HG03159 (cell line): ENCODE results near the gene DPCD.
"Not testable (repeated sequence)": the region's sequence is repeated elsewhere in the genome, so short reads cannot be mapped to it uniquely, and the experiment has no call there.

Source experiments
- ATAC-seq: cut with Tn5 transposase; IDR thresholded peaks from one replicate; pipeline ENCODE4 v1.9.1; 2021; ENCODE audit warnings: mild to moderate bottlenecking, moderate library complexity; ENCODE audit not compliant: unreplicated experiment

Gene DPCD

GRCh38 chr10:101617102-101617823 lies 29.1 kb downstream of the DPCD start:
- ATAC-seq = no peak

- no peak for ATAC-seq
Observed at GRCh38 chr10:101617824-101618568, 29.9 kb downstream of the DPCD start.

GRCh38 chr10:101618871-101619270 lies 30.8 kb downstream of the DPCD start:
- ATAC-seq = no peak

GRCh38 chr10:101619983-101620382 lies 31.9 kb downstream of the DPCD start:
- no peak for ATAC-seq

GRCh38 chr10:101623528-101623927 lies 35.4 kb downstream of the DPCD start:
- ATAC-seq = no peak

- ATAC-seq = no peak
Observed at GRCh38 chr10:101624526-101625102, 36.5 kb downstream of the DPCD start.

GRCh38 chr10:101625821-101626412 lies 37.8 kb downstream of the DPCD start:
- no peak for ATAC-seq

- no peak for ATAC-seq
Observed at GRCh38 chr10:101629837-101630632, 41.9 kb downstream of the DPCD start.

GRCh38 chr10:101630633-101630920 lies 42.5 kb downstream of the DPCD start:
- no peak for ATAC-seq

- ATAC-seq = no peak
Observed at GRCh38 chr10:101631821-101632475, 43.8 kb downstream of the DPCD start.

- not testable (repeated sequence) for ATAC-seq
Observed at GRCh38 chr10:101633510-101633909, 45.4 kb downstream of the DPCD start.

- ATAC-seq = no peak
Observed at GRCh38 chr10:101639141-101639900, 51.2 kb downstream of the DPCD start.

GRCh38 chr10:101643546-101643945 lies 55.4 kb downstream of the DPCD start:
- ATAC-seq = no peak

GRCh38 chr10:101644002-101644401 lies 55.9 kb downstream of the DPCD start:
- ATAC-seq = no peak

- no peak for ATAC-seq
Observed at GRCh38 chr10:101645659-101646058, 57.5 kb downstream of the DPCD start.

GRCh38 chr10:101646364-101646763 lies 58.2 kb downstream of the DPCD start:
- ATAC-seq = no peak

GRCh38 chr10:101647255-101647654 lies 59.1 kb downstream of the DPCD start:
- ATAC-seq = no peak

- no peak for ATAC-seq
Observed at GRCh38 chr10:101649525-101650085, 61.5 kb downstream of the DPCD start.

- ATAC-seq = no peak
Observed at GRCh38 chr10:101650863-101651262, 62.7 kb downstream of the DPCD start.
